GM15510 (cell line): Measurements from ENCODE around the gene LARP1.

Experiments
- POLR2A ChIP-seq: IDR thresholded peaks from 3 replicates; pipeline ENCODE4 v1.6.1; 2011; ENCODE audit warnings: borderline replicate concordance; ENCODE audit not compliant: insufficient read length; ENCODE audit errors: extremely low read depth

LARP1 gene

GRCh38 chr5:154794525-154795234, 39.5 kb downstream of the LARP1 start:
- TF ChIP-seq POLR2A = no peak

- no peak for TF ChIP-seq POLR2A
Measured at GRCh38 chr5:154795235-154795596, 40.0 kb downstream of the LARP1 start.

- TF ChIP-seq POLR2A = no peak
Measured at GRCh38 chr5:154797762-154798161, 42.6 kb downstream of the LARP1 start.

GRCh38 chr5:154800582-154800981, 45.4 kb downstream of the LARP1 start:
- TF ChIP-seq POLR2A = no peak

- TF ChIP-seq POLR2A = no peak
Measured at GRCh38 chr5:154801083-154801482, 45.9 kb downstream of the LARP1 start.

GRCh38 chr5:154802050-154802449, 46.9 kb downstream of the LARP1 start:
- TF ChIP-seq POLR2A = no peak

- no peak for TF ChIP-seq POLR2A
Measured at GRCh38 chr5:154806176-154806575, 51.0 kb downstream of the LARP1 start.

GRCh38 chr5:154811239-154811638, 56.1 kb downstream of the LARP1 start:
- TF ChIP-seq POLR2A = no peak

GRCh38 chr5:154811653-154812465, 56.7 kb downstream of the LARP1 start:
- TF ChIP-seq POLR2A = no peak

- no peak for TF ChIP-seq POLR2A
Measured at GRCh38 chr5:154813158-154813557, 58.0 kb downstream of the LARP1 start.

GRCh38 chr5:154813736-154814135, 58.6 kb downstream of the LARP1 start:
- no peak for TF ChIP-seq POLR2A

- no peak for TF ChIP-seq POLR2A
Measured at GRCh38 chr5:154815025-154815424, 59.8 kb downstream of the LARP1 start.

GRCh38 chr5:154815684-154816247, 60.6 kb downstream of the LARP1 start:
- no peak for TF ChIP-seq POLR2A

- TF ChIP-seq POLR2A = no peak
Measured at GRCh38 chr5:154816891-154817492, 61.8 kb downstream of the LARP1 start.

- no peak for TF ChIP-seq POLR2A
Measured at GRCh38 chr5:154817815-154818214, 62.6 kb downstream of the LARP1 start.
